ENCODE measurements around the gene FHAD1.

Gene FHAD1

GRCh38 chr1:15271196-15271595, 24.2 kb downstream of the FHAD1 start:
- peaks cover 4% of the 10 kb centered on the region; the same call in 1 of the 2 replicates for H3K4me1 ChIP-seq (ENCODE audit: low read length)
- no peaks in the 10 kb centered on the region for H3K27me3 ChIP-seq (replicated peaks; ENCODE audit: insufficient read depth, low read length)

GRCh38 chr1:15272009-15272781, 25.2 kb downstream of the FHAD1 start:
- H3K27me3 ChIP-seq (replicated peaks; ENCODE audit: insufficient read depth, low read length), result no peaks in the 10 kb centered on the region
- H3K9me2 ChIP-seq (replicated peaks; ENCODE audit: insufficient read depth, low read length), result no peaks in the 10 kb centered on the region
- no peak overlapping the region for H3K27ac ChIP-seq (ENCODE audit: low read length)
- no peaks in the 10 kb centered on the region for H3K79me2 ChIP-seq (ENCODE audit: low read length)
- no peaks in the 10 kb centered on the region for H4K20me1 ChIP-seq (ENCODE audit: insufficient read depth, low read length)
- peak overlapping the region; percentile 51 for H2AFZ ChIP-seq (ENCODE audit: low read length)
- H3K9me3 ChIP-seq (replicated peaks; ENCODE audit: insufficient read depth, low read length), result no peaks in the 10 kb centered on the region
- no peaks in the 10 kb centered on the region for H3F3A ChIP-seq (ENCODE audit: insufficient read depth, low read length)
- peak overlapping the region; percentile 4; the same call in 1 of the 2 replicates for H3K4me3 ChIP-seq (ENCODE audit: low read length)
- peaks cover 4% of the 10 kb centered on the region; the same call in 1 of the 2 replicates for H3K4me1 ChIP-seq (ENCODE audit: low read length)
- TF ChIP-seq EZH2phosphoT487 (IDR thresholded peaks at IDR 0.05; ENCODE audit: low read length), result no peak
- peak; percentile 86 for TF ChIP-seq CTCF (IDR thresholded peaks at IDR 0.05; ENCODE audit: low read length)
- H3K9ac ChIP-seq (ENCODE audit: low read length), result no peak overlapping the region
- H3K36me3 ChIP-seq (replicated peaks; ENCODE audit: insufficient read depth, low read length), result no peaks in the 10 kb centered on the region
- H3K4me2 ChIP-seq (ENCODE audit: low read depth, low read length), result peak overlapping the region; percentile 46
- DNase-seq, result peak; percentile 73

More at GRCh38 chr1:15271196-15271595, 24.2 kb downstream of the FHAD1 start:
- Histone ChIP-seq H3K4me2 (ENCODE audit: low read depth, low read length) (no peak overlapping the region), H3K36me3 (replicated peaks; ENCODE audit: insufficient read depth, low read length) (no peaks in the 10 kb centered on the region), H4K20me1 (ENCODE audit: insufficient read depth, low read length) (no peaks in the 10 kb centered on the region), H3K4me3 (ENCODE audit: low read length) (no peak overlapping the region), H2AFZ (ENCODE audit: low read length) (no peak overlapping the region), H3K9me2 (replicated peaks; ENCODE audit: insufficient read depth, low read length) (no peaks in the 10 kb centered on the region), H3K79me2 (ENCODE audit: low read length) (no peaks in the 10 kb centered on the region), H3K9me3 (replicated peaks; ENCODE audit: insufficient read depth, low read length) (no peaks in the 10 kb centered on the region), H3K27ac (ENCODE audit: low read length) (no peak overlapping the region), H3F3A (ENCODE audit: insufficient read depth, low read length) (no peaks in the 10 kb centered on the region), H3K9ac (ENCODE audit: low read length) (no peak overlapping the region)
- no peak for DNase-seq
- no peak for TF ChIP-seq EZH2 (optimal IDR thresholded peaks at IDR 0.05; ENCODE audit: low read depth, low read length)
- TF ChIP-seq EZH2phosphoT487 (IDR thresholded peaks at IDR 0.05; ENCODE audit: low read length), result no peak
- no peak for TF ChIP-seq CTCF (IDR thresholded peaks at IDR 0.05; ENCODE audit: low read length)

GRCh38 chr1:15272782-15273127, 25.7 kb downstream of the FHAD1 start:
- Histone ChIP-seq H3K36me3 (replicated peaks; ENCODE audit: insufficient read depth, low read length) (no peaks in the 10 kb centered on the region), H3K9me2 (replicated peaks; ENCODE audit: insufficient read depth, low read length) (no peaks in the 10 kb centered on the region), H3K9ac (ENCODE audit: low read length) (no peak overlapping the region), H3K4me3 (ENCODE audit: low read length) (peak overlapping the region; percentile 4; the same call in 1 of the 2 replicates), H3K27me3 (replicated peaks; ENCODE audit: insufficient read depth, low read length) (no peaks in the 10 kb centered on the region), H4K20me1 (ENCODE audit: insufficient read depth, low read length) (no peaks in the 10 kb centered on the region), H3K79me2 (ENCODE audit: low read length) (no peaks in the 10 kb centered on the region), H2AFZ (ENCODE audit: low read length) (peak overlapping the region; percentile 51; the same call in 1 of the 2 replicates), H3F3A (ENCODE audit: insufficient read depth, low read length) (no peaks in the 10 kb centered on the region), H3K4me1 (ENCODE audit: low read length) (peaks cover 4% of the 10 kb centered on the region; the same call in 1 of the 2 replicates), H3K27ac (ENCODE audit: low read length) (no peak overlapping the region), H3K4me2 (ENCODE audit: low read depth, low read length) (peak overlapping the region; percentile 46; the same call in 1 of the 2 replicates), H3K9me3 (replicated peaks; ENCODE audit: insufficient read depth, low read length) (no peaks in the 10 kb centered on the region)
- TF ChIP-seq EZH2phosphoT487 (IDR thresholded peaks at IDR 0.05; ENCODE audit: low read length), result no peak
- TF ChIP-seq CTCF (IDR thresholded peaks at IDR 0.05; ENCODE audit: low read length), result no peak
- no peak for TF ChIP-seq EZH2 (optimal IDR thresholded peaks at IDR 0.05; ENCODE audit: low read depth, low read length)
- DNase-seq, result no peak

Data from MM.1S (cell line).